H1 (cell line): ENCODE data around the gene TBX15. TPM values are rescaled to one million over a fixed set of nuclear protein-coding genes. Genes with fewer than 3 reads are reported as not detected.

Experiments
- CTCF ChIA-PET: fragments of 300-600 bp; sonication (Branson Sonifier 250); formaldehyde crosslinking; loops from one replicate; lab custom pipeline; 2021; ENCODE audit not compliant: partially characterized antibody; lab: Charles Lee
- POLR2A ChIA-PET: fragments of 300-600 bp; sonication (Branson Sonifier 250); formaldehyde crosslinking; loops from one replicate; lab custom pipeline; 2021; ENCODE audit warnings: inconsistent platforms; ENCODE audit not compliant: partially characterized antibody; lab: Charles Lee
- DNase-seq, 2 experiments: peaks; one replicate each; pipeline versions ENCODE4 v3.0.0 to v3.0.0-alpha.2; 2010 to 2022; ENCODE audit warnings: low spot score in 2 of 2, low read depth in 1 of 2, mixed read lengths in 1 of 2
- FAIRE-seq: peaks from 2 replicates; lab custom pipeline; 2011; peaks lifted over from hg19 to GRCh38; lab: Jason Lieb, UNC
- H2AFZ ChIP-seq: 2 replicates; pipeline ENCODE4 v1.8.1; 2012; ENCODE audit warnings: low read length, inconsistent platforms
- H2AK5ac ChIP-seq: 2 replicates; pipeline ENCODE4 v1.6.1; 2013; ENCODE audit warnings: low read depth, low read length
- H2BK120ac ChIP-seq: replicated peaks from 2 replicates; pipeline ENCODE3; 2013; ENCODE audit warnings: low read depth, low read length, inconsistent platforms
- H2BK12ac ChIP-seq: 2 replicates; pipeline ENCODE4 v1.6.1; 2013; ENCODE audit warnings: low read depth, low read length
- H2BK15ac ChIP-seq: 2 replicates; pipeline ENCODE4 v1.6.1; 2013; ENCODE audit warnings: low read length
- H2BK20ac ChIP-seq: 2 replicates; pipeline ENCODE4 v1.6.1; 2013; ENCODE audit warnings: low read length
- H2BK5ac ChIP-seq: 2 replicates; pipeline ENCODE4 v1.6.1; 2013; ENCODE audit warnings: low read depth, low read length
- H3K14ac ChIP-seq: 2 replicates; pipeline ENCODE4 v1.6.1; 2013; ENCODE audit warnings: inconsistent platforms; ENCODE audit not compliant: insufficient read length
- H3K18ac ChIP-seq: 2 replicates; pipeline ENCODE4 v1.6.1; 2013; ENCODE audit warnings: low read length; ENCODE audit errors: extremely low read depth
- H3K23ac ChIP-seq: 2 replicates; pipeline ENCODE4 v1.6.1; 2013; ENCODE audit warnings: inconsistent platforms; ENCODE audit not compliant: insufficient read length
- H3K23me2 ChIP-seq: 2 replicates; pipeline ENCODE4 v1.6.1; 2013; ENCODE audit warnings: low read depth, low read length
- H3K27ac ChIP-seq: 2 replicates; pipeline ENCODE4 v1.6.1; 2011; ENCODE audit warnings: low read depth, low read length, inconsistent platforms
- H3K27me3 ChIP-seq, 4 experiments: replicated peaks in 1 of 4; 1 replicate in 1 of 4; 2 replicates in 3 of 4; pipeline versions ENCODE4 v1.6.1 to v1.8.1; 2011 to 2013; ENCODE audit warnings: low read length in 3 of 4, mild to moderate bottlenecking in 3 of 4, inconsistent platforms in 2 of 4, mixed read lengths in 2 of 4, moderate library complexity in 1 of 4; ENCODE audit not compliant: control insufficient read depth in 3 of 4, insufficient read depth in 3 of 4; ENCODE audit errors: extremely low read depth in 1 of 4
- H3K36me3 ChIP-seq, 4 experiments: 2 replicates each; pipeline versions ENCODE4 v1.6.1 to v1.8.1; 2011 to 2013; ENCODE audit warnings: mild to moderate bottlenecking in 4 of 4, low read length in 3 of 4, moderate library complexity in 2 of 4, control low read depth in 1 of 4, inconsistent platforms in 1 of 4; ENCODE audit not compliant: insufficient read depth in 4 of 4, control insufficient read depth in 2 of 4
- H3K4ac ChIP-seq: replicated peaks from 2 replicates; pipeline ENCODE3; 2013; ENCODE audit warnings: low read length, low read depth, mixed read lengths, inconsistent platforms; ENCODE audit not compliant: insufficient read length
- H3K4me1 ChIP-seq, 4 experiments: replicated peaks in 1 of 4; 1 replicate in 1 of 4; 2 replicates in 3 of 4; pipeline versions ENCODE4 v1.6.1 to v1.8.1; 2011 to 2013; ENCODE audit warnings: low read length in 3 of 4, inconsistent platforms in 2 of 4, mixed read lengths in 1 of 4; ENCODE audit not compliant: insufficient read depth in 4 of 4, control insufficient read depth in 3 of 4
- H3K4me2 ChIP-seq, 2 experiments: 2 replicates each; pipeline versions ENCODE4 v1.6.1 to v1.8.1; 2011 to 2013; ENCODE audit warnings: low read depth in 2 of 2, low read length in 2 of 2, control low read depth in 1 of 2, inconsistent platforms in 1 of 2, mild to moderate bottlenecking in 1 of 2; ENCODE audit not compliant: insufficient read depth in 1 of 2
- H3K4me3 ChIP-seq, 4 experiments: fragments of 200-600, 300-600 bp in 1 of 4; sonication (generic), shearing (Covaris generic), sonication (Bioruptor Twin) in 1 of 4; 2 replicates each; pipeline versions ENCODE4 v1.5.1 to v1.8.1; 2011 to 2016; ENCODE audit warnings: low read length in 4 of 4, low read depth in 3 of 4, control low read depth in 2 of 4, inconsistent platforms in 2 of 4, mild to moderate bottlenecking in 2 of 4, mixed read lengths in 1 of 4, moderate library complexity in 1 of 4; ENCODE audit not compliant: insufficient read depth in 2 of 4; ENCODE audit errors: extremely low read depth in 1 of 4
- H3K56ac ChIP-seq: replicated peaks from 2 replicates; pipeline ENCODE3; 2013; ENCODE audit warnings: low read depth, mild to moderate bottlenecking, mixed read lengths, low read length, inconsistent platforms; ENCODE audit not compliant: insufficient read length
- H3K79me1 ChIP-seq: 2 replicates; pipeline ENCODE4 v1.6.1; 2013; ENCODE audit warnings: low read depth, low read length, control low read depth
- H3K79me2 ChIP-seq, 2 experiments: 2 replicates each; pipeline versions ENCODE4 v1.6.1 to v1.8.1; 2012 to 2013; ENCODE audit warnings: low read length in 2 of 2, mild to moderate bottlenecking in 2 of 2, inconsistent platforms in 1 of 2; ENCODE audit not compliant: insufficient read depth in 2 of 2, control insufficient read depth in 1 of 2
- H3K9ac ChIP-seq, 4 experiments: replicated peaks in 1 of 4; 1 replicate in 1 of 4; 2 replicates in 3 of 4; pipeline versions ENCODE4 v1.6.1 to v1.8.1; 2011 to 2013; ENCODE audit warnings: low read depth in 3 of 4, low read length in 3 of 4, control low read depth in 2 of 4, mild to moderate bottlenecking in 2 of 4, moderate library complexity in 2 of 4, inconsistent platforms in 1 of 4; ENCODE audit errors: extremely low read depth in 1 of 4
- H3K9me3 ChIP-seq, 2 experiments: 2 replicates each; pipeline versions ENCODE4 v1.6.1 to v1.8.1; 2012 to 2013; ENCODE audit warnings: mild to moderate bottlenecking in 2 of 2, moderate library complexity in 2 of 2, control low read depth in 1 of 2, inconsistent platforms in 1 of 2, low read depth in 1 of 2, low read length in 1 of 2, mixed read lengths in 1 of 2; ENCODE audit not compliant: insufficient read depth in 2 of 2
- H4K20me1 ChIP-seq, 2 experiments: replicated peaks in 1 of 2; 2 replicates each; pipeline versions ENCODE3 to v1.8.1; 2011 to 2013; ENCODE audit warnings: inconsistent platforms in 2 of 2, low read length in 2 of 2, mild to moderate bottlenecking in 1 of 2; ENCODE audit not compliant: insufficient read depth in 2 of 2, control insufficient read depth in 1 of 2
- H4K5ac ChIP-seq: 2 replicates; pipeline ENCODE4 v1.6.1; 2013; ENCODE audit warnings: low read length, low read depth, mixed read lengths, inconsistent platforms; ENCODE audit not compliant: insufficient read length
- H4K8ac ChIP-seq: 2 replicates; pipeline ENCODE4 v1.8.0; 2013; ENCODE audit warnings: mild to moderate bottlenecking, moderate library complexity, low read length, inconsistent platforms; ENCODE audit not compliant: insufficient read depth; ENCODE audit errors: extremely low read depth
- H4K91ac ChIP-seq: replicated peaks from 2 replicates; pipeline ENCODE3; 2013; ENCODE audit warnings: low read length, mixed read lengths, inconsistent platforms; ENCODE audit not compliant: insufficient read length
- RXRA ChIP-seq: IDR thresholded peaks from 2 replicates; pipeline ENCODE4 v1.6.1; 2011; ENCODE audit warnings: low read depth, mild to moderate bottlenecking, low read length, moderate library complexity; ENCODE audit not compliant: insufficient read depth
- SIRT6 ChIP-seq: IDR thresholded peaks from one replicate; pipeline ENCODE4 v1.7.1; 2012; ENCODE audit warnings: low read length, inconsistent platforms
- SP1 ChIP-seq: IDR thresholded peaks from 2 replicates; pipeline ENCODE4 v1.6.1; 2011; ENCODE audit warnings: low read depth, low read length
- TAF1 ChIP-seq: IDR thresholded peaks from 2 replicates; pipeline ENCODE4 v1.6.1; 2011; ENCODE audit warnings: mild to moderate bottlenecking, low read depth, low read length
- WGBS, 2 experiments: shearing (Covaris generic) in 1 of 2; methylation state at CpG; one replicate each; pipeline versions ENCODE4 v1.1.6 to v1.1.7; 2013 to 2015; ENCODE audit warnings: low lambda C conversion rate in 2 of 2, mixed read lengths in 2 of 2, inconsistent platforms in 1 of 2, low coverage in 1 of 2, missing lambda C conversion rate in 1 of 2; ENCODE audit not compliant: insufficient replicate concordance in 2 of 2, insufficient coverage in 1 of 2, insufficient read length in 1 of 2; ENCODE audit errors: extremely low coverage in 1 of 2, missing lambda C conversion rate in 1 of 2; 5-methylcytosine and 5-hydroxymethylcytosine counted together
- polyA plus RNA-seq, 7 experiments: library from polyadenylated mRNA; depleted of rRNA in 3 of 7; stranded (reverse) in 5 of 7; unstranded in 2 of 7; fragments of >200 nt in 5 of 7; fragments of 200-250 nt in 2 of 7; gene quantifications; 1 replicate in 5 of 7; 2 replicates in 1 of 7; 4 replicates in 1 of 7; pipeline versions ENCODE4 v1.2.1 to v1.2.3, GENCODE V29; 2011 to 2013; ENCODE audit warnings: missing spikeins in 2 of 7, mixed read lengths in 2 of 7
- total RNA-seq: library from RNA; stranded (reverse); fragmentation: NEBNext Ultra II Directional; extraction: Animal tissue kit (Norgen Biotek cat#: 25700); gene quantifications from 2 replicates; pipeline ENCODE4 v1.2.1, GENCODE V29; 2021

TBX15 gene
- total and polyA plus RNA-seq, 2 of the 8 experiments (the other 6 are each of a cell fraction or from before 2014, with no cell fraction given) = 0.14 to 0.24 TPM

DNA sequence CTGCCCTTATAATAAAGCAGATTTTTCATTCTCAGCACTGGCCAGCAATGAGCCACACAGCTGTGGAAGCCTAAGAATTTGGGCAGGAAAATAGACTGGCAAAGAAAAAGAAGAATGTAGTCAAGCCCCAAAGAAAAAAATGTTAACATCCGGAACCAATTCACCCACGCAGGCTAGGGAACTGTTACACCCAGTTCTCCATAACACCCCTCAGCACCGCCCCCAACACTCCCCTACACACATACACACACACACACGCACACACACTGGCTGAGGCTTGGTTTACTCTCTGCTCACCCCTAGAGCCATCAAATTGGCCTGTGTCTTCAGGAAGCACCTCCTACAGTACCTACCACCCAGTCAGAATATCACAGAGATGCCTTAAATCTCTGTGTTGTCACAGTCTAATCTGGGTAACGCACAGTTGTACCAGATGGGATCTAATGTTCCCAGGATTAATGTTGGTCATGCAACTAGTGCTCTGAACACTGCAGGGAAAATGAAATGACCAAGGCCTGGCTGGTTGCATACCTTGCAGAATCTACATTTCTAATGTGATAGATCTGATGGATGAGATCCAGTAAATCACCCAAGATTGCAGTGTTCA is 14.5 kb downstream of the TBX15 start:
- no peak overlapping the region for H2BK5ac ChIP-seq
- H3K4me2 ChIP-seq = no peak overlapping the region
- no peak overlapping the region for H2BK120ac ChIP-seq
- no peak overlapping the region for H3K18ac ChIP-seq
- H3K4me1 ChIP-seq = no peaks in the 10 kb centered on the region
- FAIRE-seq (no peak), DNase-seq (no peak)
- no peaks in the 10 kb centered on the region for H4K20me1 ChIP-seq
- H3K4ac ChIP-seq = no peak overlapping the region
- ChIA-PET POLR2A (no interaction called here), CTCF (no interaction called here)
- no peak overlapping the region for H3K9ac ChIP-seq
- no peaks in the 10 kb centered on the region for H3K36me3 ChIP-seq
- TF ChIP-seq SP1 (no peak), RXRA (no peak), SIRT6 (no peak), TAF1 (no peak)
- H3K27ac ChIP-seq = no peak overlapping the region
- H3K9me3 ChIP-seq = no peaks in the 10 kb centered on the region
- WGBS, 2 experiments = 82% methylated on average over 5 of the region's 5 CpGs; no CpG with 5 or more reads in 1 of the 2 experiments
- H2AFZ ChIP-seq = no peak overlapping the region
- no peak overlapping the region for H4K8ac ChIP-seq
- no peak overlapping the region for H3K23ac ChIP-seq
- no peak overlapping the region for H4K5ac ChIP-seq
- H3K79me1 ChIP-seq = no peaks in the 10 kb centered on the region
- no peak overlapping the region for H3K14ac ChIP-seq
- H2BK20ac ChIP-seq = no peak overlapping the region
- no peak overlapping the region for H2AK5ac ChIP-seq
- H4K91ac ChIP-seq = no peak overlapping the region
- no peak overlapping the region for H2BK12ac ChIP-seq
- H3K27me3 ChIP-seq = peaks cover 10 to 21% (median 15%) of the 10 kb centered on the region in 4 experiments
- no peak overlapping the region for H3K56ac ChIP-seq
- no peaks in the 10 kb centered on the region for H3K79me2 ChIP-seq
- H3K4me3 ChIP-seq = no peak overlapping the region
- H2BK15ac ChIP-seq = no peak overlapping the region
- H3K23me2 ChIP-seq = no peaks in the 10 kb centered on the region; the same call in 1 of the 2 replicates
